ENCODE data around the gene CADPS2.

- TF ChIP-seq CTCF (IDR thresholded peaks at IDR 0.05; ENCODE audit: insufficient read depth, low read length): no peak
- TF ChIP-seq POLR2AphosphoS5 (IDR thresholded peaks at IDR 0.05; ENCODE audit: low read depth): no peak
- TF ChIP-seq SPI1 (IDR thresholded peaks at IDR 0.05; ENCODE audit: borderline replicate concordance, low read depth): no peak
Observed at GRCh38 chr7:122813845-122814244, 72.4 kb downstream of the CADPS2 start.

Data from HL-60 (cell line).